Raji (cell line): ENCODE results near the gene ZNF362.

Experiments used
- POLR2A ChIP-seq: IDR thresholded peaks from 2 replicates; pipeline ENCODE4 v1.6.1; 2011; ENCODE audit warnings: low read depth, low read length, control low read depth; ENCODE audit not compliant: insufficient read depth

ZNF362 gene

GRCh38 chr1:33330361-33330890 is 74.1 kb downstream of the ZNF362 start:
- no peak for TF ChIP-seq POLR2A

DNA sequence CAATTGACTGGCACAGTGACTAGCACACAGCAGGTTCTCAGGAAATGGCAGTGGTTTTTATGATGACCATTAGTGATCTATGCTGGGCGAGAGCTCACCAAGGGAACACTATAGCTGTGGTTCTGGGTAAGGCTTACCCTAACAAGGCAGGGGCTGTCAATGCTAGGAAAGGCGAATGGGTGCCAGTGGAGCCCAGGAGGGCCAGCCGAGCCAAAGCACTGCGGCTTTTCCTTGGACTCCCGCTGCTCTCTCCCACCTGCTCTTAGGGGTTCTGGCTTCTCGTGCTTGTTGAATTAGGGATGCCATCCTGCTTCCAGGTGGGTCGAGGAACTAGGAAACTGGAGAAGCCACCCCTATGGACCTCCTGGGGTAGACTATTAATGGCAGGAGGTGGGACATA is 74.6 kb downstream of the ZNF362 start:
- no peak for TF ChIP-seq POLR2A

GRCh38 chr1:33331444-33332356 is 75.4 kb downstream of the ZNF362 start:
- no peak for TF ChIP-seq POLR2A

GRCh38 chr1:33332357-33332789 is 76.1 kb downstream of the ZNF362 start:
- TF ChIP-seq POLR2A: no peak

GRCh38 chr1:33332881-33333280 is 76.6 kb downstream of the ZNF362 start:
- TF ChIP-seq POLR2A: no peak

DNA sequence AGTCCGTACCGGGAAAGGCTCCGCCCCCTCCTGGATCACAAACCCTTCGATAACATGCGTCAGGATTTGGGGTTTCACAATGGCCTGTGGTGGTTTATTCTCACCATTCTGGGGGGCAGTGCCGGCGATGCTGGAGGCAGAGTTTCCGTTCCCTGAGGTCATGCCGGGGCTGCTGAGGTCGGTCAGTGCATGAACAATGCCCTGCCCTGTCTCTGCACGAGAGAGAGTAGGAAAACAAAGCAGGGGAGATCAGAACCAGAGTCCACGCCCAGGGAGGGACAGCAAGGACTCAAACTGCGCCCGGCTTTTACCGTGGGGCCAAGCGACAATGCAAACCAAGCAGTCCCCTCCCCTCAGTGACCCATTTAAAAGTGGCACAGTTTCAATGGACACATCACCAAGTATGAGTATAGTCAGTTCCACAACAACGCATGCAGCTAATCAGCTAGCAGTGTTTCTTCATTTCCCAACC is 77.8 kb downstream of the ZNF362 start:
- TF ChIP-seq POLR2A: no peak

DNA sequence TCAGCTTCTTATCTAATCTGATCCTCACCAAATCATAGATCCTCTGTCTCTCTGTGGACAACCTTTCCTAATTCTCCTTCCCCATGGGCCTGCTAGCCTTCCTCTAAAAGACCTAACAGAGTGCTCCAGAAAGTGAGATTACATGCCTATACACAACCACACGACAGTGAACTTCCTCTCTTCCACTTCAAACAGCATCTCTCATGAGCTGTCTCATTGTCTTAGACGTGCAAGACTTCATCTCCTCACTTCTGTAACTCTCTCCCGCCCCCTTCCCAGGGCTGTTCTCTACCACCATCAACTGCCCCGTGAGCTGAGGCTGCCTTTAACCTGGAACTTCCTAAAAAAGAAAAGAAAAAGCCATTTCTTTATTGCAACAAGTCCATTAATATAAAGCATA is 78.7 kb downstream of the ZNF362 start:
- no peak for TF ChIP-seq POLR2A

GRCh38 chr1:33336580-33336979 is 80.3 kb downstream of the ZNF362 start:
- TF ChIP-seq POLR2A: no peak

DNA sequence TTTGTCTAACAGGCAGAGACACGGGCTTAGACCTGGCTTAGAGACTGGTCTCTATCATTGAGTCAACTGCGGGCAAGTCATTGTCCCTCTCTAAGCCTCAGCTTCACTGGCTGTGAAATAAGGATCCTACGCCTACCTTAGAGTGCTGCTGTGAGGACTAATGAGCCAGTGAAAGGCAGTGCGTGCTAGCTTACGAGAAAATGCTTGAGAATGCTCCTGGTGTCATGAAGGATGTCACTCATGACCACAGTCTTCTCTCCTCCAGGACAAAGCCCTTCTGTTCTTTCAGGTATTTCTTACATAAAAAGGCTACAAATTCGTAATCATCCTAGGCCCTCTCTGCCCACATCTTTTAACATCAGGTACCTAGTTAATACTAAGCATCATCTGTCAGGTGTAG is 81.1 kb downstream of the ZNF362 start:
- TF ChIP-seq POLR2A: no peak

GRCh38 chr1:33338048-33338439 is 81.8 kb downstream of the ZNF362 start:
- no peak for TF ChIP-seq POLR2A

- TF ChIP-seq POLR2A: no peak
Observed at GRCh38 chr1:33338440-33339211, 82.3 kb downstream of the ZNF362 start.

DNA sequence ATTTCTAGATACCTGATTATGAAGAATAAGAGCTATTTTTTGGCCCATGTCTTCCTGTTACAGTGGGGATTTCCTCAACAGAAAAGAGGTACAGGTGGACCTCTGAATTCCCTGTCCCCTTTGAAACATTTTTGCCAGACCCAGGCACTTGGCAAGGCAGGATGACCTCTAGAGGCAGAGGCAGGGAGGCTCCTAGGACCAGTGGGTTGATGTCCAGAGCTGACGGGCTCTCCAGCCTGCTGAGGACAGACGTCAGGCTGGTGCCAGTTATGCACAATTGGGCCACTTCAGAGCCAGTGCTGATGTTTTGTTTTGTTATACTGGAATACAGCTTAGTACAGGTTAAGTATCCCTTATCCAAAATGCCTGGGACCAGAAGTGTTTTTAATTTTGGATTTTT is 83.1 kb downstream of the ZNF362 start:
- no peak for TF ChIP-seq POLR2A

DNA sequence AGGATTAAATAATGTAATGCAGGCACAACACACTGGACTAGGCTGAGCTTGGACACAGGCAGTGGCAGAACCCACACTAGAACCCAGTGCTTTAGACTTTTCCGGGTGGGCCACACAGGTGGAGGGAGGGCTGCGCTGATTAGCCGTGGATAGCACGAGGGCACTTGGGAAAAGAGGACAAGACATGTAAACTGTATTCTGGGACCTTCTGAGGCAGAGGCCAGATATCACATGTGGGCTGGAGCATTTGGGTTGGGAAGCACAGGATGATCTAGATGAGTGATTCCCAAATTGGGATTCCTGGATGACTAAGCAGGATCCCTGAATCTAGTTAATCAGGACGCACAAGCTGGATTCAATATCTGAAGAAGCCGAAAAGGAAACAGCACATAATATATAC is 84.9 kb downstream of the ZNF362 start:
- TF ChIP-seq POLR2A: no peak

DNA sequence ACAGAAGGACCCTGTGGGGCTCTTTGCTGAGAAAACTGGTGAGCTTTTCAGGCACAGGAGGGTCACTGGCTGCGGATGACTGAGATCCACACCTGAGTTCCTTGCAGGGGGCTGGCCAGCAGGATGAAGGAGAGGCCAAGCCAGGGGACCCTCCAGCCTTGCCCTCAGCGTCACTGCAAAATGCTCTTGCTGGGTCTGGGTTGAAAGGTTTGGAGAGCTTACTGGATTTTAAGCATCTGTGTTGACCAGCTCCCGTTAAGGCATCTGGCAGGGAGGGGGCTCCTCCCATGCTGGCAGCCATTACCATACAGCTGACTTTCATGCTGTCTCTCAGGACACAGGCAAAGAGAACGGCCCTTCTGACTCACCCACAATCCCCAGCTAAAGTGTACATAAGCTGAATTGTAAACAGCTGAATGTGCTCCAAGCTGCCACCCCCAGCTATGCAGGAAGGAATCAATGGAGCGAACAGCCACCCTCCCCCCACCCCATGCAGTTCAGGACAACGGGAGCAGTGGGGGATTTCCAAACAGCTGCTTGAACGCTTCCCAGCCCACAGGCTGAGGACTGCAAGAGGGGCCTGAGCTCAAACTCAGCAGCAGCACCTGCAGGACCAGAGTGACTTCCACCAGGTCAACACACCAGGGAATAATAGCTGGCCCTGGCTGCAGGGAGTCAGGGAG is 85.9 kb downstream of the ZNF362 start:
- TF ChIP-seq POLR2A: no peak

DNA sequence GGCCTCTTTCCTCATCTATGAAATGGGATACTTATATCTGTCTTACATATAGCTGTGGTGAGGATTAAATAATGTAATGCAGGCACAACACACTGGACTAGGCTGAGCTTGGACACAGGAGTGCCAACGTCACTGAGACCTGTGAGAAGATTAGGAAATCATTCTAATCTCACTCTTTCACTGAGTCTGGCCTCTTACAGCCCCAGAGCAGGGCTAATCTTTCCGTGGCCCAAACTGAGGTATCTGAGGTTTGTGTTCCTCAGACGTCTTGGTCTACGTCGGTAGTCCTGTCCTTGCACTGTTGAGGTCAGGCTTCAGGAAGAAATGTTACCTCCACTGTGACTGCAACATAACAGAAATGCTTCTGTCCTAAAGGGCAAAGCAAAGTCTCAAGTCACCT is 87.2 kb downstream of the ZNF362 start:
- no peak for TF ChIP-seq POLR2A
